H1 (cell line): ENCODE results near the gene ASPN.

ENCODE experiments used
- ATF3 ChIP-seq: IDR thresholded peaks from 2 replicates; pipeline ENCODE4 v1.6.1; 2011; ENCODE audit warnings: low read depth, mild to moderate bottlenecking, low read length; ENCODE audit not compliant: insufficient read depth
- CTCF ChIP-seq, 3 experiments: IDR thresholded peaks; 1 replicate in 2 of 3; 2 replicates in 1 of 3; pipeline versions ENCODE4 v1.5.1 to v1.6.1; 2011; ENCODE audit warnings: low read length in 3 of 3, mild to moderate bottlenecking in 3 of 3, inconsistent platforms in 2 of 3, low read depth in 1 of 3, moderate library complexity in 1 of 3; ENCODE audit not compliant: insufficient read depth in 1 of 3; ENCODE audit errors: control extremely low read depth in 1 of 3
- MAX ChIP-seq: IDR thresholded peaks from 2 replicates; pipeline ENCODE4 v1.6.1; 2012; ENCODE audit warnings: inconsistent platforms
- POLR2A ChIP-seq, 2 experiments: IDR thresholded peaks; 1 replicate in 1 of 2; 2 replicates in 1 of 2; pipeline ENCODE4 v1.6.1; 2011; ENCODE audit warnings: low read depth in 2 of 2, low read length in 2 of 2, mild to moderate bottlenecking in 2 of 2; ENCODE audit errors: control extremely low read depth in 1 of 2
- USF2 ChIP-seq: IDR thresholded peaks from 2 replicates; pipeline ENCODE4 v1.6.1; 2011; ENCODE audit warnings: low read length, improper control_type of control experiment

GRCh38 chr9:92457576-92457975, 24.7 kb downstream of the ASPN start:
- TF ChIP-seq ATF3 (no peak), CTCF (IDR thresholded peaks at IDR 0.05; ENCODE audit: control extremely low read depth in 1 of 3, insufficient read depth in 1 of 3, low read depth in 1 of 3, low read length in 3 of 3) (no peak), USF2 (no peak), POLR2A (IDR thresholded peaks at IDR 0.05; ENCODE audit: control extremely low read depth in 1 of 2, low read depth in 2 of 2, low read length in 2 of 2) (no peak), MAX (no peak)
